Stimulated activated CD4-positive, alpha-beta T cell treated with anti-CD3 and anti-CD28 coated beads, TNF-alpha, amount 100 ng/mL, for 48 hours (primary cell): ENCODE results near the gene HPSE2.

ENCODE experiments used
- DNase-seq, 3 donors: peaks; one replicate each; pipeline ENCODE4 v3.0.0-alpha.2; 2020; ENCODE audit warnings: low read depth in 3 of 3

Gene HPSE2

DNA sequence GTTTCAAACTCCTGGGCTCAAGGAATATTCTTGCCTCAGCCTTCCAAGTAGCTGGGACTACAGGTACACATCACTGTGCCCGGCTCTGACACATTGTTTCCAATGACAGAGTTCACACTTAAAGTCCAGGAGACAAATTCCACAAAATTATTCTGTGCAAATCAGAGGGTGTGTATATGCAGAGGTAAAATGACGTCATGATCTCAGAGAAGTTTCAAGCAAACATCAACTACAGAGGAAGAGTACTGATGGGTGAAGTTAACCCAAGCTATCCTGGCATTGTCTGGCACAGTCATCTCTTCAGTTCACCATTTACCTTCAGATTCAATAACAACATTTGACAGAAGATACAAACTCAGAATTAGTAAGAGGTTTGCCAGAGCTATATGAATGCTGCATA is 388.9 kb downstream of the HPSE2 start:
- no peak for DNase-seq

DNA sequence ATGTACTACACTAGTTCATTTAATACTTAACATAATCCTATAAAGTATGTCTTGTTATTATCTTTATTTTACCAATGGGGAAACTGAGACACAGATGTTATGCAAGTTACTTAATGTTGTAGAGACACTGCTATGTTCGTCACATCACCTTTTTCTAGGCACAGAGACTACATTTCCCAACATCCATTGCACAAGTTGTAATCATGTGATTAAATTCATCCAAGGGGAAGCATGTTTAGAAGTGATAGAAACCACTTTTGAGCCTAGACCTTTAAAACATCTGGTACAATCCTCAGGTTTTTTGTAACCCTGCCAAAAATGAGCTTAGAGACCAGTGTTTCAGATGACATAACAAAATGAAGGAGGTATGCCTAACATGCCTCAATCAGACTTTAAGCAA is 402.1 kb downstream of the HPSE2 start:
- DNase-seq = no peak

- no peak for DNase-seq
Measured at GRCh38 chr10:98832738-98833137, 402.9 kb downstream of the HPSE2 start.

- no peak for DNase-seq
Measured at GRCh38 chr10:98832196-98832595, 403.5 kb downstream of the HPSE2 start.

- no peak for DNase-seq
Measured at GRCh38 chr10:98831391-98831790, 404.3 kb downstream of the HPSE2 start.

DNA sequence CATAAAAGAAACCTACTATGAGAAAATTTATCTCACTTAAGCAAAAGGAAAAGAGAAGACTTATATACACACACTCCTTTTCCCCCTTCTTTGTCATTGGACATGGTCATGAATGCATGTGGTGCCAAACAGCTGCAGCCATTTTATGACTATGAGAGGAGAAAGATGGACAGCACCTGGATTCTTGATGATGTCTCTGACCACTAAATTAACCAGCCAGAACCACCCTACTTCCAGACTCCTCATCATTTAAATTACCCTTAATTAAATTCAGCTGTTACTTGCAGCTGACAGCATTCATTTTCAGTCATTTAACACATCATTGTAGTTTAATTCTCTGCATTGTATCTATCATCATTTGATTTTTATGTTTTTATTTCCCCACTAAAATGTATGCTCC is 409.9 kb downstream of the HPSE2 start:
- DNase-seq = no peak

GRCh38 chr10:98817396-98817795 is 418.3 kb downstream of the HPSE2 start:
- DNase-seq = no peak

DNA sequence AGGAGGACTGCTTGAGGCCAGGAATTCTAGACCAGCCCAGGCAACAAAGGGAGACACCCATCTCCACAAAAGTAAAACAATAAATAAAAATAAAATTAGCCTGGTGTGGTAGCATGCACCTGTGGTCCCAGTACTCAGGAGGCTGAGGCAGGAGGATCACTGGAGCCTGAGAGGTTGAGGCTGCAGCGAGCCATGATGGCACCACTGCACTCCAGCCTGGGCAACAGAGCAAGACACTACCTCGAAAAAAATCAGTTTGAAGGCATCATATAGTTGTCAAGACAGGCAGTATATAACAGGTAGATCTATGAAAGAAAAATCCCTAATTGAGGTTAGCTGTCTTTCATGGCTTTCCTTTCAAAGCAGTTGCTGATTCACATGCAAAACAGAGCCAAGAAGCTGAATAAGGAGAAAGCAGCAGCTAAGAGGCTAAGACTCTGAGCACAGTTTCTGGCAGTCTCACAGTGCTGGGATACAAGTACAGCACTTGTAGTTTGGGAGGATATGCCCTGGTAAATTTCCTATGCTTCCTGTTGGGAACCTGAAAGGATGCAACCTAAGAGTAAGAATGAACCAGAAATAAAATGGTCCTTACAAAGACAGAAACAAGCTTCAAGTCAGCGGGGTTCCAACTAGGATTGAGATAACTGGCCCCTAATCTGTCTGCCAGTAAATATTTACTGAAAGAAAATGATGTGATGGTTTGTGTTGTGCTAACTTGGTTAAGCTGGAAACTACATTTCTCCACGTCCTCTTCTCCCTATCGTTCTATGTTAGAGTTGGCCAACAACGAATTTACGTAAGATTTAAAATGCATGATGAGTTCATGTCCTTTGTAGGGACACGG is 420.4 kb downstream of the HPSE2 start:
- DNase-seq = no peak

DNA sequence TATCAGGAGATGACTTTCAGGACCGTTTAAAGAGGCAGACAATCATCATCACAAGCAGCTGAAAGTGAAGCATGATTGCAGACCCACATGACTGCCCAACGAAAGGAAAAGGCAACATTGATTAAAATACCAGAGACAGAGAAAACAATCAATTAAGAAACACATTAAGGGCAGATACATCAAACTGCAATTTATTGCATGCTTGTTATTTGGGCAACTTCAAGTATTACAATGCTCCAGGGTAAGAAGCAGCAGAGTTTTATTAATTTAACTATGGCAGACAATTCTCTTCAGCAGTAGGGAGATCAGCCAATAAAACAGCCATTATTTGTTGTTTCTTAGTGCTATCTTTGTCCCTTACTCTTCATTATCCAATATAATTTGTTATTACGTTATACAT is 421.2 kb downstream of the HPSE2 start:
- DNase-seq = no peak

DNA sequence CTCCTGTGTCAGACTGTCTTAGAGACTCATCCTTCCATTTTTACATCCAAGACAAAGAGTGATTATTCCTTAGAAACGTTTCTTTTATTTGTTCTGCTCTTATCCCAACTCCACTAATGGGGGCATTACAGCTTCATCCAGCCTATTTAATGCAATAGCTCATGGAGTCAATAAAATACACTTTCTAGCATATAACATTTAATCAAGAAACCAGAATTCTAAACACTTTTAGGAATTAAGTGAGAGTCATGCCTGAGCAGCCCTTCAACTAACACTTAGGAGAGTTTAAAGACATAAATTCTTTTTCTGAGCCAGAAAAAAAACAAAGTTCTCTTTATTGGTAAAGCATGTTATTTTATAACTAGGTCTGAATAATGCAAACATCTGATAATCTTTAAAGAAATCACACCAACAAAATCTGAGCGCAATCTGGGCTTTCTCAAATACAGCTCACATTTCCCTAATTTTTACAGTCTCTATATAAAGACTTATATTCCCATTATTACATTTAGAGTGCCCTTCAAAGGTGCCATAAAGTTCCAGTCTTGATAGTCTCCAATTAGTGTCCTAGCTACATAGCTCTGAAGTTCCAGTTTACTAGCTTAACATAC is 427.3 kb downstream of the HPSE2 start:
- no peak for DNase-seq

DNA sequence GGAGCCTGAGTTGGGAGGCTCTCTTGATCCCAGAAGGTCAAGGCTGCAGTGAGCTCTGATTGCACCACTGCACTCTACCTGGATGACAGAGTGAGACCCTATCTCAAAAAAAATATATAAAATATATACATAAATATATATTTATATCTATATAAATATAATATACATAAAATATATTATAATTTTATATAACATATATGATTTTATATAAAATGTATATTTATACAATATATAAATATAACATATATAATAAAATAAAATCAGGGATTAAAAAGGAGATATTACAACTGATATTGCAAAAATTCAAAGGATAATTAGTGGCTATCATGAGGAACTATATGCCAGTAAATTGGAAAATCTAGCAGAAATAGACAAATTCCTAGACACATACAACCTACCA is 435.4 kb downstream of the HPSE2 start:
- DNase-seq = no peak

- DNase-seq = no peak
Measured at GRCh38 chr10:98795467-98795866, 440.2 kb downstream of the HPSE2 start.

- no peak for DNase-seq
Measured at GRCh38 chr10:98790817-98791216, 444.8 kb downstream of the HPSE2 start.

- no peak for DNase-seq
Measured at GRCh38 chr10:98778277-98778759, 457.3 kb downstream of the HPSE2 start.

DNA sequence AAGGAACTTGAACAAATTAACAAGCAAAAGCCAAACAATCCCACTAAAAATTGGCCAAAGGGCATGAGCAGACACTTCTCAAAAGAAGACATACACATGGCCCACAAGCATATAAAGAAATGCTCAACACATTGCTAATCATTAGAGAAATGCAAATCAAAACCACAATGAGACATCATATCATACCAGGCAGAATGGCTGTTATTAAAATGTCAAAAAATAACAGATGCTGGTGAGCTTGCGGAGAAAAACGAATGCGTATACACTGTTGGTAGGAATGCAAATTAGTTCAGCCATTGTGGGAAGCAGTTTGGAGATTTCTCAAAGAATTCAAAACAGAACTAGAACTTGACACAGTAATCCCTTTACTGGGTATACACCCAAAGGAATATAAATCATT is 477.2 kb downstream of the HPSE2 start:
- no peak for DNase-seq

DNA sequence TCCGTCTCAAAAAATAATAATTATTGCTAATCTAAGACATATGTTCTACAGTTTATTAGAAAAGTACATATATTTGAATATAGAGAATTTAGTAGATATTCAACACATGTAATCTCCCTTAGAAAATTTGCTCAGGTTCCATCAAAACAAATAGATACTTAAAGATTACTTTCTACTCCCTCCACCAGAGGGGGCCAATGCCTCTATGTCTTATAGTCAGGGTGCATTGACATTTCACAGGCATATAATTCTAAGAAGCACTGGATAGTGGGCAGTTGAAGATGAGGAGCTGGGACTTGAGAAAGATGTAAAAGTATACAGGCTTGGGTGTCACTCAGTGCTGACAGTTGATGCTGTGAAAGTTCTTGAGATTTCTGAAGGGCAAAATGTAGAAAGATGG is 487.4 kb downstream of the HPSE2 start:
- peak in 1 of 3 donors; percentile 1 for DNase-seq

- DNase-seq = no peak
Measured at GRCh38 chr10:98745645-98746044, 490.0 kb downstream of the HPSE2 start.

DNA sequence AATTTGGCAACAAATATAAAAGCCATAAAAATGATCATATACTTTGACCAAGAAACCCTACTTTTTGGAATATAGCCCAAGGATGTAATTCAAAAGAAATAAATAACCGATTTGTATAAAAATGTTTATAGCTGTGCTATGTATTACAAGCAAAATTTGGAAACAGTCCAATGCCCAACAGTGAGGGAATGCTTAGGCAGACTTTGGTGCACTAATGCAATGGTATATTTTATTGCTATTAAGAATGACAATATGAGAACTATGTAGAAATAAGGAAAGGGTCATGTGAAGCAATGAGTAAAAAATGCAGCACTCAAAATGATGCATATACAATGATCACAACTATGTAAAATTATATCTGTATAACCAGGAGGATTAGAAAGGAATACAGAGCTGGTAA is 515.1 kb downstream of the HPSE2 start:
- no peak for DNase-seq

GRCh38 chr10:98713586-98713985 is 522.1 kb downstream of the HPSE2 start:
- no peak for DNase-seq

GRCh38 chr10:98696516-98696915 is 539.1 kb downstream of the HPSE2 start:
- no peak for DNase-seq

- no peak for DNase-seq
Measured at GRCh38 chr10:98694883-98695282, 540.8 kb downstream of the HPSE2 start.

GRCh38 chr10:98694014-98694413 is 541.6 kb downstream of the HPSE2 start:
- DNase-seq = no peak

DNA sequence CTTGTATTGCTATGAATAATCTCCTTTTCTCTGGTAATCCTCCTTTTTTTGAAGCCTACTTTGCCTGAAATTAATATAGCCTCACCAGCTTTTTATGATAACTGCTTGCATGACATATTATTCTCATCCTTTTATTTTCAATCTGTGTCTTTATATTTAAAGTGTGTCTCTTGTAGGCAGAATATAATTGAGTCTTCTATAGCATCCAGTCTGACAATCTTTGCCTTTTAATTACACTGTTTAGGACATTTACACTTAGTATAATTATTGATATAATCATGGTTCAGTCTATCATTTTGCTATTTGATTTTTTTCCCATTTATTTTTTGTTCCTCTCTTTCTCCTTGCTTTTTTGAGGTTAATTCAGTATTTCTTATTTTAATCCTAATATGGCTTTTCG is 548.0 kb downstream of the HPSE2 start:
- no peak for DNase-seq
